ENCODE results near the gene CD37. TPM values are rescaled to one million over a fixed set of nuclear protein-coding genes. Genes with fewer than 3 reads are reported as not detected.
"Not testable (repeated sequence)": the region's sequence is repeated elsewhere in the genome, so short reads cannot be mapped to it uniquely, and the experiment has no call there.

The CD37 gene
- total and polyA plus RNA-seq, 10 of the 15 experiments (the other 5 are each of a cell fraction or from before 2014, with no cell fraction given), result 34.1 to 359 (median 108) TPM

DNA sequence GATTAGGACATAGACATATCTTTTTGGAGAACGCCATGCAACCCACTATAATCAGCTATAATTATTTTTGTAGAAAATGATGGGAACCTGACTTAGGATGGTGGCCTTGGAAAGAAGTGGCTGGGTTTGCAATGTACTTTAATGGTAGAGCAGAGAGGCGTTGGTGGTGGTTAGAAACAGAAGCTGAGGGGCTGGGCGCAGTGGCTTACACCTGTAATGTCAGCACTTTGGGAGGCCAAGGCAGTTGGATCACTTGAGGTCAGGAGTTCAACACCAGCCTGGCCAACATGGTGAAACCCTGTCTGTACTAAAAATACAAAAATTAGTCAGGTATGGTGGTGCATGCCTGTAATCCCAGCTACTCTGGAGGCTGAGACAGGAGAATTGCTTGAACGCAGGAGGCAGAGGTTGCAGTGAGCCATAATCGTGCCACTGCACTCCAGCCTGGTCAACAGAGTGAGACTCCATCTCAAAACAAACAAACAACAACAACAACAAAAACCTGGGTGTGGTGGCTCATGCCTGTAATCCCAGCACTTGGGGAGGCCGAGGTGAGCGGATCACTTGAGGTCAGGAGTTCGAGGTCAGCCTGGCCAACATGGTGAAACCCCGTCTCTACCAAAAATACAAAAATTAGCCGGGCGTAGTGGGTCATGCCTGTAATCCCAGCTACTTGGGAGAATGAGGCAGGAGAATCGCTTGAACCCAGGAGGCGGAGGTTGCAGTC is 2.4 kb upstream of the CD37 start:
- peak overlapping the region; percentile 61; the same call in 1 of the 2 replicates for H3K9ac ChIP-seq (ENCODE audit: control insufficient read depth, insufficient read depth, low read length)
- not testable (repeated sequence) for ATAC-seq

DNA sequence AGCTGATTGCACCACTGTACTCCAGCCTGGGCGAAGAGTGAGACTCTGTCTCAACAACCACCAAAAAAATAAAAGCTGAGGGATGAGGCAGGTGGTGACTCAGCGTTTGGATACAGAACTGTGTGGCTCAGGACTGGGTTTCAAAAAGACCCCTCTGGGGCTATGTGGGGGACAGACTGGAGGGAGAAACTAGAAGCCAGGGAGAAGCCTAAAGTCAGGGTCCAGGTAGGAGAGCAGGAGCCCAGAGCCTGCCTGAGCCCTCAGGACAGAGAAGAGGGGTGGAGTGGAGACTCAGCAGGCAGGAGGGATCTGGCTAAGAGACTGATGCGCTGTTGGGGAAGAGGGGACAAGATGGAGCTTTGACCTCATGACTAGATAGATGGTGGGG is 1.8 kb upstream of the CD37 start:
- Histone ChIP-seq H3K79me2 (ENCODE audit: control insufficient read depth, insufficient read depth, low read length) (peaks cover 39% of the 10 kb centered on the region), H3K9me3 (replicated peaks; ENCODE audit: control insufficient read depth, insufficient read depth, low read length) (no peaks in the 10 kb centered on the region), H3K27ac (ENCODE audit: control insufficient read depth, insufficient read depth) (peak overlapping the region; percentile 98), H3K4me1 (ENCODE audit: control insufficient read depth, insufficient read depth, low read length) (peaks cover 65% of the 10 kb centered on the region), H4K20me1 (ENCODE audit: control insufficient read depth, insufficient read depth) (no peaks in the 10 kb centered on the region), H2AFZ (ENCODE audit: control insufficient read depth, low read depth, low read length) (peak overlapping the region; percentile 11), H3K27me3 (replicated peaks in 1 of 2; ENCODE audit: control insufficient read depth in 2 of 2, insufficient read depth in 2 of 2, low read length in 1 of 2) (no peaks in the 10 kb centered on the region), H3K4me3 (peak overlapping the region; percentile 39), H3K9ac (ENCODE audit: control insufficient read depth, insufficient read depth, low read length) (peak overlapping the region; percentile 61), H3K4me2 (ENCODE audit: control insufficient read depth, insufficient read depth) (peak overlapping the region; percentile 99), H3K36me3 (ENCODE audit: control insufficient read depth in 2 of 2, insufficient read depth in 2 of 2, low read length in 1 of 2) (no peaks in the 10 kb centered on the region)
- CTCF ChIA-PET, result interaction anchor here (0.5 to 1.5 kb wide), 5 partner anchors 11 to 155 kb away, joined by 3 to 4 read pairs (median 3); partner anchors contain the start of gene RPL13A
- intact Hi-C loops (cut with micrococcal nuclease; ENCODE audit: unreplicated experiment), result loop anchor here (5.0 kb wide), 2 partner anchors 119 to 139 kb away; partner anchors contain the start of genes ALDH16A1, FLT3LG and PIH1D1
- POLR2A ChIA-PET, result interaction anchor here (0.7 to 1.3 kb wide), 10 partner anchors 8 to 433 kb away, joined by 3 to 5 read pairs (median 3); partner anchors contain the start of genes AP2A1, PIH1D1 and RRAS
- no peak for FAIRE-seq
- RAD21 ChIA-PET (ENCODE audit: unreplicated experiment), result interaction anchor here (1.0 to 1.8 kb wide), 4 partner anchors 9 to 137 kb away, joined by 3 to 5 read pairs (median 4); no protein-coding TSS in a partner anchor
- in situ Hi-C loops (cut with MboI), result no loop called here
- ATAC-seq, result peak; percentile 3; the same call in 2 of the 3 replicates
- no TSS peak for BruUV-seq (replicated peaks)
- SMC1A ChIA-PET (ENCODE audit: uncharacterized antibody, unreplicated experiment), result interaction anchor here (1.4 to 2.0 kb wide), 4 partner anchors 15 to 118 kb away, joined by 3 to 5 read pairs (median 4); partner anchors contain the start of gene PIH1D1
- 14% methylated on average over 3 of the region's 3 CpGs for WGBS (ENCODE audit: insufficient coverage, insufficient replicate concordance, low lambda C conversion rate, missing lambda C conversion rate)
- no peak for DNase-seq (ENCODE audit: low read depth, low spot score)
- no peak for TF ChIP-seq DPF2 (IDR thresholded peaks at IDR 0.05)
- no peak for TF ChIP-seq CREB1 (IDR thresholded peaks at IDR 0.05; ENCODE audit: low read depth)
- no peak for TF ChIP-seq ESRRA (IDR thresholded peaks at IDR 0.05; ENCODE audit: low read length)
- peak; percentile 1 for TF ChIP-seq KLF5 (IDR thresholded peaks at IDR 0.05; ENCODE audit: partially characterized antibody)
- 0 out of 2 replicates have a peak, but pooled peaks have one; percentile 1 for TF ChIP-seq MTA3 (IDR thresholded peaks at IDR 0.05; ENCODE audit: borderline replicate concordance, low read length)
- TF ChIP-seq EP300 (IDR thresholded peaks at IDR 0.05; ENCODE audit: borderline replicate concordance in 1 of 2, control insufficient read depth in 1 of 2, low read depth in 2 of 2, low read length in 2 of 2), result no peak

More for the DNA sequence above, 2.4 kb upstream of the CD37 start:
- H2AFZ ChIP-seq (ENCODE audit: control insufficient read depth, low read depth, low read length); H3K27me3 ChIP-seq (replicated peaks in 1 of 2; ENCODE audit: control insufficient read depth in 2 of 2, insufficient read depth in 2 of 2, low read length in 1 of 2); H3K36me3 ChIP-seq (ENCODE audit: control insufficient read depth in 2 of 2, insufficient read depth in 2 of 2, low read length in 1 of 2); BruUV-seq (replicated peaks); DNase-seq (ENCODE audit: low read depth, low spot score); FAIRE-seq; H3K9me3 ChIP-seq (replicated peaks; ENCODE audit: control insufficient read depth, insufficient read depth, low read length); H4K20me1 ChIP-seq (ENCODE audit: control insufficient read depth, insufficient read depth); in situ Hi-C loops (cut with MboI): not testable (repeated sequence)
- ChIA-PET SMC1A (ENCODE audit: uncharacterized antibody, unreplicated experiment) (interaction anchor here (1.4 to 2.1 kb wide), 5 partner anchors 8 to 118 kb away, joined by 3 to 11 read pairs (median 4); partner anchors contain the start of gene PIH1D1), CTCF (interaction anchor here (1.0 to 3.9 kb wide), 4 partner anchors 11 to 138 kb away, joined by 3 to 22 read pairs (median 4); no protein-coding TSS in a partner anchor), RAD21 (ENCODE audit: unreplicated experiment) (interaction anchor here (1.3 to 1.8 kb wide), 3 partner anchors 10 to 137 kb away, joined by 3 to 5 read pairs (median 4); no protein-coding TSS in a partner anchor), POLR2A (interaction anchor here (0.6 to 2.1 kb wide), 7 partner anchors 9 to 434 kb away, joined by 3 to 16 read pairs (median 3); partner anchors contain the start of genes ALDH16A1, AP2A1, GYS1 and PIH1D1)
- peak overlapping the region; percentile 99 for H3K4me2 ChIP-seq (ENCODE audit: control insufficient read depth, insufficient read depth)
- 0 out of 2 replicates have a peak, but pooled peaks have one; percentile 16 for TF ChIP-seq HDGF (IDR thresholded peaks at IDR 0.05)
- H3K4me3 ChIP-seq, result peak overlapping the region; percentile 39; the same call in 1 of the 2 replicates
- peak overlapping the region; percentile 98 for H3K27ac ChIP-seq (ENCODE audit: control insufficient read depth, insufficient read depth)
- intact Hi-C loops (cut with micrococcal nuclease; ENCODE audit: unreplicated experiment), result loop anchor here (5.0 kb wide), 2 partner anchors 119 to 139 kb away; partner anchors contain the start of genes ALDH16A1, FLT3LG and PIH1D1
- peaks cover 71% of the 10 kb centered on the region for H3K4me1 ChIP-seq (ENCODE audit: control insufficient read depth, insufficient read depth, low read length)
- H3K79me2 ChIP-seq (ENCODE audit: control insufficient read depth, insufficient read depth, low read length), result peaks cover 35% of the 10 kb centered on the region
- WGBS (ENCODE audit: insufficient coverage, insufficient replicate concordance, low lambda C conversion rate, missing lambda C conversion rate), result 58% methylated on average over 13 of the region's 13 CpGs

All from GM12878 (cell line).